NCI-H2196 treated with DMSO at 0.1 percent for 48 hours (cell line): Measurements from ENCODE around the gene ATOH7.
A peak's percentile ranks its signal among the peaks of the same experiment; 100 is the strongest.
"Not testable (repeated sequence)": the region's sequence is repeated elsewhere in the genome, so short reads cannot be mapped to it uniquely, and the experiment has no call there.

Experiments used
- DNase-seq: peaks from one replicate; lab custom pipeline; 2025; ENCODE audit not compliant: unreplicated experiment; lab: John Stamatoyannopoulos, UW

ATOH7 gene

GRCh38 chr10:68237173-68237572 is 5.3 kb upstream of the ATOH7 start:
- no peak for DNase-seq

GRCh38 chr10:68235581-68235980 is 3.7 kb upstream of the ATOH7 start:
- no peak for DNase-seq

- DNase-seq, result no peak
Observed at GRCh38 chr10:68235111-68235510, 3.2 kb upstream of the ATOH7 start.

- DNase-seq, result no peak
Observed at GRCh38 chr10:68233046-68233445, 1.1 kb upstream of the ATOH7 start.

GRCh38 chr10:68231106-68231816 is 652 bp downstream of the ATOH7 start:
- DNase-seq, result peak; percentile 46

- no peak for DNase-seq
Observed at GRCh38 chr10:68230268-68230667, 1.6 kb downstream of the ATOH7 start.

- no peak for DNase-seq
Observed at GRCh38 chr10:68224810-68225209, 7.1 kb downstream of the ATOH7 start.

- no peak for DNase-seq
Observed at GRCh38 chr10:68223535-68224165, 8.3 kb downstream of the ATOH7 start.

- DNase-seq, result no peak
Observed at GRCh38 chr10:68222391-68222790, 9.5 kb downstream of the ATOH7 start.

- no peak for DNase-seq
Observed at GRCh38 chr10:68221196-68221595, 10.7 kb downstream of the ATOH7 start.

GRCh38 chr10:68218786-68219185 is 13.1 kb downstream of the ATOH7 start:
- no peak for DNase-seq

GRCh38 chr10:68212721-68213352 is 19.1 kb downstream of the ATOH7 start:
- no peak for DNase-seq

- no peak for DNase-seq
Observed at GRCh38 chr10:68211669-68212068, 20.2 kb downstream of the ATOH7 start.

- peak; percentile 40 for DNase-seq
Observed at GRCh38 chr10:68208424-68209042, 23.4 kb downstream of the ATOH7 start.

- DNase-seq, result no peak
Observed at GRCh38 chr10:68202960-68203353, 29.0 kb downstream of the ATOH7 start.

- DNase-seq, result no peak
Observed at GRCh38 chr10:68196701-68197100, 35.2 kb downstream of the ATOH7 start.

- not testable (repeated sequence) for DNase-seq
Observed at GRCh38 chr10:68195776-68196175, 36.1 kb downstream of the ATOH7 start.

GRCh38 chr10:68194290-68194689 is 37.6 kb downstream of the ATOH7 start:
- no peak for DNase-seq

GRCh38 chr10:68192113-68192512 is 39.8 kb downstream of the ATOH7 start:
- DNase-seq, result no peak

- DNase-seq, result no peak
Observed at GRCh38 chr10:68188835-68189234, 43.1 kb downstream of the ATOH7 start.

GRCh38 chr10:68185085-68185484 is 46.8 kb downstream of the ATOH7 start:
- no peak for DNase-seq

GRCh38 chr10:68184546-68184945 is 47.4 kb downstream of the ATOH7 start:
- DNase-seq, result no peak
